T1000 (cell line): ENCODE measurements around the gene BCKDHA.
"Not testable (repeated sequence)": the region's sequence is repeated elsewhere in the genome, so short reads cannot be mapped to it uniquely, and the experiment has no call there.

Experiments
- DNase-seq: peaks from one replicate; lab custom pipeline; 2025; ENCODE audit warnings: mixed read lengths; lab: John Stamatoyannopoulos, UW

Gene BCKDHA

DNA sequence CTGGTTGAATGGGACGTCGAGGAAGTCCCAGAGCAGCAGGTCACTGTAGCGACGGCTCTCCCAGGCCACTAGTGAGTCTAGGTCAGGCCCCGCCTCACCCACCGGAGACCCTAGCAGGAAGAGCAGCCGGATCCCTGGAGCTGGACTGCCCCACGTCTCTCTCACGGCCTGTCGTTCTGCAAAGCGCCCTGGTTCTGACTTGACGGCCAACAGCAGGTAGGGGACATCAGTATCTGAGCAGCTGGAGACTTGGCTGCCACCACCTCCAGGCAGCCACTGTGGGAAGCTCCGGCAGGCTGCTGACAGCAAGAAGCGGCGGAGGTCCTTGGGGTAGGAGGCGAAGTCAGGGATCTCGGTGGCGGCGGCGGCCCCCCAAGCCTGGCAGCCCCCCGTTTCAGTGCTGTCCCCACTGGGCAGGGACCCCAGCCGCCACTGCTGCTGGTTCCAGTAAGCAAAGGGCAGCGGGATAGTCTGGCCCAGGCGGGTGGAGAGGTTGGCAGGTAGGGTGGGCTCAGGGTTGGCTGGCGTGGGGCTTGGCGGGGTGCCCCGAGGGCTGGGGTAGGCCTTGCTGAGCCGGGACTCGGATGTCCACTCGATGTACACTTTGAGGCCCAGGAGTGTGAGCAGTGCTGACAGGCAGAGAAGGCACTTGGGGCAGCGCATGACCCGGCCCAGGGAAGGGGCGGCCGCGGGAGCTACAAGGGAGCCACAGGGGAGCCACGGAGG, 28.7 kb downstream of the BCKDHA start:
- no peak for DNase-seq

DNA sequence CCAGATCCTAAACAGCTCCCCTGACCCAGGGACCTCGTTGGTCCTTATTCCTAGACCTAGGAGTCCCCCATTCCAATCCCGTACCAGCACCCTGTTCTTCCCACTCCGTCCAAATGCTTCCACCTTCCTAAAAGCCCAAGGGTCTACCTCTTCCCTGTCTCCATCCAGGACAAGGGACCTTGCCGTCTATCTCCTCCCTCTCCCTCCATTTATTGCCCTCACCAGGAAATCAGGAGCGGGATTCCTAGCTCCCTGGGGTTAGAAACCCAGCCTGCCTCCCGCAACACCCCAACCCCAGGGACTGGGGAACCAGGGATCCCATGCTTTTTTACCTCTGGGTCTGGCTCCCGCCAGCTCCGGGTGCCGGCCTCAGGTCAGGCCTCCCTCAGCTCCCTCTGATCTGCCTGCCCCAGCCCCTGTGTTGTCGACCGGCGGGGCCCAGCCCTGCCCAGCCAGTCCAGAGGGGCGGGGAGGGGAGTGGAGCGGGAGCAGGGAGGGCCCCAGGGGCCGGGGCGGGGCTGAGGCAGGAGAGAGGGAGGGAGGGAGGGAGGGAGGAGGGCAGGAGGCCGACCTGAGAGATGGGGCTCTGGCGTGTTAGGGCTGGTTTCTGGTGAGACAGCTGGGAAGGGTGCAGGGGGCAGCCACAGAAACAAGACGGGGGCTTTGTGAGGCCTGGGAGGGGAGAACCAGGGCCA, 29.5 kb downstream of the BCKDHA start, which contains the start of gene B3GNT8:
Gene B3GNT8, minus strand, starts transcription at position 423 of the 695 bp plus-strand sequence. CDS start 596 bp downstream, outside the sequence.
- peak; percentile 37 for DNase-seq

DNA sequence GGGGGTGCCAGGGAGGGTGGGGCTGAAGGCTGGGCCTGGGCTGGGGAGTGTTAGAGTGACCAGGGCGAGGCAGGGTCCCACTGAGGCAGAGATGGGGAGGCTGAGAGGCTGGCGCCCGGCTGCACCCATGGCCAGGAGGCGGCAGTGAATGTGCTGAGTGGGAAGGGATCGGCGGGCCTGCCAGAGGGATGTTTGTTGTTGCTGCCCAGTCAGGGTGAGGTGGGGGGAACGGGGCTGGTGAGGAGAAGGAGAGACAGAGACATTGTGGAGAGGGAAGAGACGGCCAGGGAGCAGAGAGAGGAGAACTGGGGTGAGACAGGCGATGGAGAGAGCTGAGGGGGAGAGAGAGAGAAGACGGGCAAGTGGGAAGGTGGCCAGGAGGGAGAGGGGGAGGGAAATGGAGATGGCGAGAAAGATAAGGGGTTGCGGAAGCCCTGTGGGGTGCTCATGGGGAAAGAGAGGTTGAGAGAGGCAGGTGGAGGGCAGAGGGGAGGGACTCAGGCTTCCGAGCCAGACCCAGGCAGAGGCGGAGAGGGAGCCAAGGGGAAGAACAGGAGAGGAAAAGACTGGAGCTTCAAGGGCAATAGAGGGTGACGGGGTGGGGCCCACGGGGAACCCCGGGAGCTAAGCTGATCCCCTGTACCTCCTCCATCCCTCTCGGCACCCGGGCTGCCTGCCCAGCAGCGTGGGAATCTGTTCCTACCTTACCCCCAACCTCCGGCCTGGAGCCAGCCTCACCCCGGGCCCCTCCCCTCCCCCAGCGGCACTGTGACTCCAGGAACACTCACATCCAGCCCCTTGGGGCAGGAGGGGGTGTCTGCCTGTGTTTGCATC, 30.2 kb downstream of the BCKDHA start:
- DNase-seq = no peak

DNA sequence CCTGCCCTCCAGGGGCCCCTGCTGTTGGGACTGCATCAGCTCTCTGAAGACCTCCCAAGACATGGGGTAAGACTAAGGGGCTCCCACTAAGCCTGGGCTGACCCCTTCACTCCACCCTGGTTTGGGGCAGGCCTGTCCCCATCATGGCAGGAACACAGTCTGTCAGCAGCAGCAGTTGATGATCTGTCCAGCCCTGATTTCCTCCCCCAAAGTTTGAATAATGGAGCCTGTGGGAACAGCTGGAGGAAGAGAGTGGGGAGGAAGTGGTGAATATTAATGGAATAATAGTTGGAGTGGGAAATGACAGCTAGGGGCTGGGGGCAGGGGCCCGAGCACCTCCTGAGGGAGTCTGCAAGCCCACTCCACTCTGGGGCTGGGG, 30.9 kb downstream of the BCKDHA start:
- no peak for DNase-seq

DNA sequence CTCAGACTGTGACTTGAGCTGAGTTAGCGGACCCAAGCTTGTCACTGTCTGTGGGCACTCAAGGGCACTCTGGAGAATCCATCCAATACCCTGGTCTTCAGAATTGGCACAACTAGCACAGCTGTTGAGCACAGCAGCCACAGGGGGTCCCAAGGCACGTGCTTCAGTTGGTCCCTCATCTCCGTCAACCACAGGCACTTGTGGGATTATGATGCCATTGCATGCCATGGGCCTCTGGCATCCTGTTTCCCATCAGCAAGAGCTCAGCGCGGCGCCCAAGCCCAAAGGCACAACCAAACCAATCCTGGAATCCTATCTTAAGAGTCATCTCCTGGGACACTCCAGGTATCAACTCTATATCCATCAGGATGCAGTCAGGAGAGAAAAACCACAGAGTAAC, 33.3 kb downstream of the BCKDHA start:
- no peak for DNase-seq

DNA sequence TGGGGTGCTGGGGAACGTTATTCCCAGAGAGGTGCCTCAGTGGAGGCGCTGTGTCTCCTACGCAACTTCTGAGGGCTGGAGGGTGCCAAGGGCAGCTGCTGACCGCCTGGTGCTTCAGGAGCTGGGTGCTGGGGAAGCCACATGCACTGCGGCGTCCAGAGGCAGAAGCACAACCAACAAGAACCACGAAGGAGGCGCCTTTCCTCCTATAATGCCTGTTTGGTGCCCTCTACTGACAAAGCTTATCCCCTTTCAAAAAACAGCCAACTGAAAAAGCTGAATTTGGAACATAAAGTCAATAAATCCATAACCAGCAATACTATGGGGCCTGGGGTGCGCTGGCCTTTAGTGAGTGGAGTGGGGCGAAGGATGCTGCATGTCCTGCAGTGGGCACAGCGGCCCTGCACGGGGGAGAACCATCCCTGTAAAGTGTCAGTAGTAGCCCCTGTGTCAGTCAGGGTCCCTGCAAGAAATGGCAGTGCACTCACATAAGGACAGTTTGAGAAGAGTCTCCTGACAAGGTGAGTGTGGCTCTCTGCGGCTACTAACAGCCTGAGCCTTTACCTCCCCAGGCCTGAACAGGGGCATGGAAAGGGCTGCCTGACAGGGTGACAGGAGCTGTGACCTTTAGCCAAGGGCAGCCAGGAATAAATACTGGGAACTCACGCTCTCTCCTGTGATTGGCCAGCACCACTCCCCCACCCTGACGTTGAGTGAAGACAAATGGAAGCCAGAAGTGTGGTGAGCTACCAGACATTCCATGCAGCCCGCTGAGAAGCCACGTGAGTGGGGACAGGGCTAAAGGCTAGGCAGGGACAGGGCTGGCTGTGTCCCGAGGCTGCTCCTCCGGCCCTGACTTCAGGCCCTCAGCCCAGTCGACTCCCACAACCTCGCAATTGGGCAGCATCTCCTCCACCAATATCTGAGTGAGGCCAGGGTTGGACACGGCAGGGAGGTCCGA, 34.1 kb downstream of the BCKDHA start:
- no peak for DNase-seq

DNA sequence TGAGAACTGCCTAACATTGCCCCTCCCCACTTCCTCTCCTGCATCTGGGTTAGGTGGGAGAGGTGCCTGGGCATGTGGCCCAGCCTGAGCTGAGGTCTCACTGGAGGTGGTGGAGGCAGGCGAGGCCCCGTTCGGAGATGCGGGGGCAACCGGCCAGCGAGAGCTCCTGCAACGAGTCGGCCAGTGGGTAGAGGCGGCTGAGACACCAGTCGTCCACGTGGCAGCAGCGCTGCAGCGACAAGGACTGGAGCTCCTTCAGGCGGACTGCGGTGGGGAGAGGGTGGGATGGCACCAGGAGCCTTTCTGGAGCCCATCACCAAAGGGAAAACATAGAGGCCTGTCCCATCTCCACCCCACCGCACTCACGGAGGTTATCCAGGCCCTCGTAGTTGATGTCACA, 35.6 kb downstream of the BCKDHA start:
- DNase-seq = no peak

DNA sequence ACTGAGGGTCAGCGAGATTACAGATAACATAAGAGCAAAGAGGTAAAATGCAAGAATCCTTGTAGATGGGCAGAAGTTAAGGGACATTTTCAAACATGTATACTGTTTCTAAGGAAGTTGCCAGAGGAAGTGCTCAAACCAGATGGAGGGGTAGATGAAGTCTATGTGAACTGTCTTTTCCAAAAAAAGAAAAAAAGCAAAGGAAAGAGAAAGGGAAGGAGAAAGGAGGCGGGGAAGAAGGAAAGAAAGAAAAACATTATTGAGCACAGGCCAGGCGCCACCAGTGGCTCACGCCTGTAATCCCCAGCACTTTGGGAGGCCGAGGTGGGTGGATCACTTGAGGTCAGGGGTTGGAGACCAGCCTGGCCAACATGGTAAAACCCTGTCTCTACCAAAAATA, 36.8 kb downstream of the BCKDHA start:
- no peak for DNase-seq

DNA sequence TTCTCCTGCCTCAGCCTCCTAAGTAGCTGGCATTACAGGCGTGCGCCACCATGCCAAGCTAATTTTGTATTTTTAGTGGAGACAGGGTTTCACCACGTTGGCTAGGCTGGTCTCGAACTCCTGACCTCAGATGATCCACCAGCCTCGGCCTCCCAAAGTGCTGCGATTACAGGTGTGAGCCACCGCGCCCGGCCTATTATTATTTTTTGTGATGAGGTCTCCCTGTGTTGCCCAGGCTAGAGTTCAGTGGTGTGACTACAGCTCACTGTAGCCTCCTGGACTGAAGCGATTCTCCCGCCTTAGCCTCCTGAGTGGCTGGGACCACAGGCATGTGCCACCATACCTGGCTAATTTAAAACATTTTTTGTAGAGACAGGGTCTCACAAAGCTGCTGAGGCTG, 37.8 kb downstream of the BCKDHA start:
- not testable (repeated sequence) for DNase-seq

DNA sequence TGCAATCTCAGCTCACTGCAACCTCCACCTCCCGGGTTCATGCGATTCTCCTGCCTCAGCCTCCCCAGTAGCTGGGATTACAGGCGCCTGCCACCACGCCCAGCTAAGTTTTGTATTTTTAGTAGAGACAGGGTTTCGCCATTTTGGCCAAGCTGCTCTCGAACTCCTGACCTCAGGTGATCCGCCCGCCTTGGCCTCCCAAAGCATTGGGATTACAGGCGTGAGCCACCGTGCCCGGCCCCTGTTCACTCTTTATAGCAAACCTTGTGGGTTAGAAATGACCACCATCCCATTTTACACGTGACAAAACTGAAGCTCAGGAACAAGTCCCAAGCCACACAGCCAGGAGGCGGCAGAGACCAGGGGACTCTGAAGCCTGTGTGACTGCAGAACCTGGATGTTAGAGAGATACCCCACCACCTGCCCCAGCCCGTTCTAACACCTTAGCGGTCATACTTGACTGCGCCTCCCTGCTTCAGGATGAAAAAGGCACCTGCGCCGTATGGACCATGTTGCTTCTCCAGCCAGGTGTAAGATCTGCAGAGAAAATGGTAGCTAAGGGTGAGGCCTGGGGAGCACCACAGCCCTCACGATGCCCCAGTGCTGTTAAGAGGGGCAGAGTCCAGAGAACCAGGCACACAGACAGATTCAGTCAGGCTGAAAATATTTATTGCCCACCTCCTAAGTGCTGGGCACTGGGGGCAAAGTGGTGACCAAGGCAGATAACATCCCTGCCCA, 38.5 kb downstream of the BCKDHA start:
- DNase-seq = no peak

DNA sequence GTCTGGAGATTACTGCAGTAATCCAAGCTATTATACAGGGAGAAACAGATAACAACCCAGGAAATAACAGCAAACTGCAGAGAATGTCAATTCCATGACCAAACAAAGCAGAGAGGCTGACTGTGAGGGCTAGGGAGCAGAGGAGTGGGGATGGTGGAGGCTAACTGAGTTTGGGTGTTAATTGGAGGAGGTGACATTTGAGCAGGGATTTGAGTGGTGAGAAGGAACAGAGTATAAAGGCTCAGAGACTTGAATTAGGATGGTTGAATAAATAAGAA, 39.0 kb downstream of the BCKDHA start:
- no peak for DNase-seq

DNA sequence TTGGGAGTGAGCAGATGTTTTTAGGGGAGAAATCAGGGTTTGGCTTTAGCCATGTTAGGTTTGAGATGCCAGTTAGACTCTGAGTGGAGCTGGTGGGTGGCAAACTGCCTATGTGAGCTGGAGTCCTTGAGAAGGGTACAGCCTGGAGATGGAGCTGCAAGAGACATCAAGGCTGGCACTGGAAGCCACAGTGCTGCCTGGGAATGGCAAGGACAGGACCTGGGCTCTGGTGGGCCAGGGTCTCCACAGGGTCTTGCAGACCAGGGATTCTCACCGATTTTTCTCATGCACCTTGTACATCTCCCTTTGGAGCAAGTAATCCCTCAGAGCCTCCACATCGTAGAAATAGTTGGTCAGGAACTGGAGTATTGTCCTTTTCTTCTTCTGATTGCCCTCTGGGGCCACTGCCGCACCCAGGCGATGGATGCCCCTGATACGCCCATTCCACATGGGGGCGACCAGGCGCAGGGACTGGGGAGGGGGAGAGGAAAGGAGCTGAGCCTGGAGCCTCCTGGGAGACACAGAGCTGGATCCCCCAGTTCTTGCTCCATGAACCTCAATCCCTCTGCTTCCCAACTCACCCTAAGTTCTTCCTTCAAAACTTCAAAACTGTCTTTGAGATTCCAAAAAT, 40.4 kb downstream of the BCKDHA start:
- DNase-seq = no peak

DNA sequence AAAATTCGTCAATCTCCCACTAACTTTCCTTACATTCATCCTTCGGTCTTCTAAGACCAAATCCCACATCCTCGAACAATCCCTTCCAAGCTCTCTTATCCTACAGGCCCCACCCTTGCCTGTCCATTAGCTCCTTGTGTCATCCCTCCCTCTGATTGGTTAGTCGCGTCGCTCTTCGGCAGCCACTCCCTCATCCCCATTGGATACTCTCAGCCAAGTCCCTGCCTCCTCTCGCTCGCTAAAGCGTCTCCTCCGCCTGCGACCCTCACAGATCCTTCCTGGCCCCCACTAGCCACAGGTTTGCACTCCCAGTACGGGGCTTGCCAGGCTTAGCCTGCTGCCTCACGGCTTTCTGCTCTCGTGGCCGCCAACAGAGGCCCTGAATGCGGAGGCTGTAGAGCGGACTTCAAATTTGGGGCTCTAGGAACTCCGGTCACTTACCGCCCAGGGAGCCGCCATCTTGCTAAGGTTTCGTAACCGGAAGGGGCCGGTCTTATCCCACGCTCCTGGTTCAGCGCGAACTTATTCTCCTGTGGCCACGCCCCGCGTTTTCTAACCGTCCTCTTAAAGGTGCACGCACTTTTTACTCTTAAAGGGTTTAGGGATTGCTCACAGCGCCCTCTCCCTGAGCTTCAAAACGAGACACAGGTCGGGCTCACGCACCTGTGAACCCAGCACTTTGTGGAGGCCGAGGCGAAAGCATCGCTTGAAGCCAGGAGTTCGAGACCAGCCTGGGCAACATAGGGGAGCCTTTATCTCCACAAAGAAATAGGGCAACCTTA, 42.0 kb downstream of the BCKDHA start, which contains the start of gene DMAC2:
Gene DMAC2, minus strand, starts transcription at position 472 of the 782 bp plus-strand sequence. Its CDS starts 13 bp downstream, at position 459.
- DNase-seq = peak; percentile 88

DNA sequence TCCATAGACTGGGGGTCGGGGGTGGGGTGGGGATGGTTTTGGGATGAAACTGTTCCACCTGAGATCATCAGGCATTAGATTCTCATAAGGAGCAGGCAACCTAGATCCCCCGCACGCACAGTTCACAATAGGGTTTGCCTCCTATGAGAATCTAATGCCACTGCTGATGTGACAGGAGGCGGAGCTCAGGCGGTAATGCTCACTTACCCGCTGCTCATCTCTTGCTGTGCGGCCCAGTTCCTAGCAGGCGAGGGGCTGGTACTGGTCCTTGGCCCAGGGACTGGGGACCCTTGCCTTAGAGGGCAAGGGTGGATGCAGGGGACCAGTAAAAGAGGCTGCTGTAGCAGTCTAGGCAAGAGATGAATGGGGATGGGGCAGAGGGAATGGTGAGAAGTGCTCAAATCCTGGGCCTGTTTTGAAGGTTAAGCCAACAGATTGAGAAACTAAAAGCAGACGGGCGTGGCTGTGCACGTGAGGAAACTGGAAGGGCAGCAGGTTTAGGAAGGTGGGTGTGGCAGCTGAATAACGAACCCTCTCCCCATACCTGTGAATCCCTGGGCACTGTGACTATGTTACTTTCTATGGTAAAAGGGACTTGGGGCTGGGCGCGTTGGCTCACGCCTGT, 43.8 kb downstream of the BCKDHA start:
- no peak for DNase-seq

DNA sequence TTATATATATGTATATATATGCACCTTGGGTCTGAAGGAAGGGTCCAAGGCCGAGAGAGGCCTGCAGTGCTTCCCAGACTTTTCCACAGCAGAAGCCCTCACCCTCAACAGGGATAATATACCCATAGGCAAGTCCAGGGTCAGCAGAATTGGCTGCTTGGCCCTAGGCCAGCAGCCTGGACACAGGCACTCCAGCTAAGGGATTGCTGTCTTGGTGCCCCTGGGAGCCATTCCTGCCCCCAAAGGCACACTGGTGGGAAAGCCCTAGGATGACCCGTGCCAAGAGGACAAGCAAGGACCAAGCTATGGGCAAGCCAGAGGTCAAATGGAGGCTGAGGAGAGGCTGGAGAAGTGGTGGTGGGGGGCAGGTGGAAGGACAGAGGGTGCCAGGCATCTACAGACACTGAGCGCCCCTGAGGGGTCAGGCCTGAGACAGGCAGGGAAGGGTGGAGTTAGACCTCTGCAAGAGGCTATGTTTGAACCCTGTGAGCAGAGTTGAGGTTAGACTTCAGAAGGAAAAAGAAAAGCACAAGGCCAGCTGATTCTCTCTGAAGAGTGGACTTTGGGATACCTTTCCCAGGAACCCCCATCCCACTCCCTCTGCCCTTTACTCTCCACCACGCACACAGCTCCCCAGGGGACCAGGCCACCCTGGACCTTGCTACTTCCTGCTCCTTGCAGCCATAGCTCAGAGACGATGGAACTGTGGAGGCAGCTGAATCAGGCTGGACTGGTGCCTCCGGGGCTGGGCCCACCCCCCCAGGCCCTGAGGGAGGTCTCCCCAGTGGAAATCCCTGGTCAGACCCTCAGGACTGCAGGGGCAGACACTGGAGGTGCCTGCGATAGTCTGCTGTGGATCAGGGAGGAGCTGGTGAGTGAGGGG, 45.1 kb downstream of the BCKDHA start, which contains the start of gene ERICH4:
Gene ERICH4, plus strand, starts transcription at position 684 of the 883 bp plus-strand sequence. Its CDS starts 14 bp downstream, at position 698.
- DNase-seq = no peak

DNA sequence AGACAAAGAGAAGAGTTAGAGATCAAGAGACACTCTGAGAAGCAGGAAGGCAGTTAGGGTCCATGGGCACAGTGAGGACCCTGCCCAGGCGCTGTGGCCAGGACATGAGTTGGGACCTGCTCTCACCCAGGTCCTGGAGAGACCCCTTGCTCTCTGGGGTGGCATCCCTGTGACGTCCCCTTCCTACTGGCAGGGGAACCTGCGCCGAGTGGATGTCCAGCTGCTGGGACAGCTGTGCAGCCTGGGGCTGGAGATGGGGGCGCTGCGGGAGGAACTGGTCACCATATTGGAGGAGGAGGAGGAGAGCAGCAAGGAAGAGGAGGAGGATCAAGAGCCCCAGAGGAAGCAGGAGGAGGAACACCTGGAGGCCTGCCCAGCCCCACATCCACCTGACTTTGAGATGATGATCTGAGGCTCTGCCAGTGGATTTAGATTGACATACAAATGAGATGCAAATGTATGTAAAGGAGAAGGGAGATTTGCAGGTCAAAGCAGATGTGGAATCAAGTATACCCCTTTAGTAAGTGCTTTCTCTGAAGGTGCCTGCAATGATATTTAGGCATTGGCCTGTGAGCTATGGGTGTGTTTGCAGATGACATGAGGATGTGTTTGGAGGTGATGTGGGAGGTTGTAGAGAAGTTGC, 46.3 kb downstream of the BCKDHA start:
- DNase-seq = no peak

DNA sequence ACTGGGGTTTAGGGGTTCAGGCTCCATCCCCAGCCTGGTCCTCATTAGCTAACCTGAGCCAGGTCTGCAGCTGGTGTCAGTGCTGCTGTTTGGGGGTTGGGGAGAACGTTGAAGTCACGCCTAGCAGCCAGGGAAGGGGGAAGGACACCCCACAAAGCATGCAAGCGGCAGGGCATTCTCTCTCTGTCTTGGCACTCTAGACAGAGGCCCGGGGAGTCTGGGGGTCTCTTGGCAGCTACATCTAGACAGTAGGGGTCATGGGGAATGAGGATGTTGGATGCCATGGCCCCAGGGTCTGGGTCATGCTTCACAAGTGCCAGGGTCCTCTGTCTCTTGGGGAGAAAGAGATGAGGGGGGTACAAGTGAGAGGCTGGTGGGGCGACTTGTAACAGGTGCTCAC, 48.0 kb downstream of the BCKDHA start:
- no peak for DNase-seq
